ENCODE data around the gene ONECUT2.

DNA sequence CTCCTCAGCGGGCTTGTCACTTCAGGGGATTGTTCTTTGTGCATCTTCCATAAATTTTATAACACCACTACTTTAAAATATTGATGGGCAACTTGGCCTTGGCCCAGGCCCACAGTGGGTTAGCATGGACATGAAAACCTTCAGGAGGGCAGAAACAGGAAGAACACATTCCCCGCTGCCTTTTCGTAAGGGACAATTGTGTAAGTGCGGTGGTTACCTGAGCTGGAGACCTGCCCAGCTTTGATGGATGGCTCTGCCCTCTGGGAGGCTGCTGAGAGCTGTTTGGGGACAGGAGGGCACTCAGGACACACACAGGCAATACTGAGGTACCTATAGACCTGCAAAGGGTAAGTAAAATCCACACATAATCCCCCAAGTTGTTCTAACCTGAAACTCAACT lies 104.5 kb downstream of the ONECUT2 start:
- TF ChIP-seq POLR2A (IDR thresholded peaks at IDR 0.05; ENCODE audit: low read length) (no peak), GATA1 (IDR thresholded peaks at IDR 0.05; ENCODE audit: low read depth, low read length) (no peak)

Measured in erythroblast (primary cell).